Body of pancreas (tissue), 4 donors: Measurements from ENCODE around the gene TTLL11. TPM values are rescaled to one million over a fixed set of nuclear protein-coding genes. Genes with fewer than 3 reads are reported as not detected.
A peak's percentile ranks its signal among the peaks of the same experiment; 100 is the strongest.

Experiments
- ATAC-seq: fragments of 150-250 bp; one replicate; pipeline ENCODE4 v1.9.1; 2016
- DNase-seq, 4 donors: peaks; one replicate each; pipeline ENCODE4 v3.0.0-alpha.2; 2019
- H3K27ac ChIP-seq, 4 donors: fragments of 200-600 bp; sonication (generic); 1 replicate in 3 of 4; 2 replicates in 1 of 4; pipeline versions ENCODE4 v1.5.1 to v1.6.1; 2016 to 2019; ENCODE audit warnings: mild to moderate bottlenecking in 1 of 4, mixed read lengths in 1 of 4, moderate library complexity in 1 of 4
- H3K27me3 ChIP-seq, 2 donors: fragments of 200-600 bp; sonication (generic); one replicate each; pipeline ENCODE4 v1.6.0; 2016; ENCODE audit warnings: mild to moderate bottlenecking in 1 of 2
- H3K36me3 ChIP-seq, 2 donors: fragments of 200-600 bp; sonication (generic); replicated peaks in 1 of 2; 2 replicates each; pipeline ENCODE4 v1.5.1; 2016; ENCODE audit warnings: low read depth in 2 of 2; ENCODE audit not compliant: insufficient read depth in 1 of 2
- H3K4me1 ChIP-seq: fragments of 200-600 bp; sonication (generic); one replicate; pipeline ENCODE4 v1.6.0; 2016
- H3K4me3 ChIP-seq, 2 donors: fragments of 200-600 bp; sonication (generic); 1 replicate in 1 of 2; 2 replicates in 1 of 2; pipeline ENCODE4 v1.5.1; 2016 to 2019
- H3K9me3 ChIP-seq, 3 donors: fragments of 200-600 bp; sonication (generic); 1 replicate in 2 of 3; 2 replicates in 1 of 3; pipeline ENCODE4 v1.5.1; 2016
- CTCF ChIP-seq, 7 experiments: fragments of 450-650 bp in 4 of 7; fragments of 200-600 bp in 3 of 7; sonication (generic) in 3 of 7; IDR thresholded peaks; one replicate each; pipeline ENCODE4 v1.5.1; 2016 to 2019; ENCODE audit warnings: antibody characterized with exemption in 7 of 7
- POLR2A ChIP-seq, 3 donors: fragments of 450-650 bp; IDR thresholded peaks; one replicate each; pipeline ENCODE4 v1.6.1; 2016; ENCODE audit warnings: antibody characterized with exemption in 3 of 3, mild to moderate bottlenecking in 2 of 3
- WGBS, 2 donors: methylation state at CpG; one replicate each; pipeline ENCODE4 v1.1.5; 2017; 5-methylcytosine and 5-hydroxymethylcytosine counted together
- intact Hi-C: fragments of 100-400 bp; cut with DNase I; formaldehyde crosslinking; loops from one replicate; pipeline ENCODE4 v1.15.1; 2023
- total RNA-seq, 2 donors: library from RNA; depleted of rRNA; stranded (reverse); fragments of >200 nt; gene quantifications; one replicate each; pipeline ENCODE4 v1.1.0, GENCODE V29; 2016

TTLL11 gene
- total RNA-seq, 2 donors from 2014 or later: 14.5 to 16.8 TPM

- Histone ChIP-seq H3K27ac (no peak overlapping the region), H3K4me3 (no peak overlapping the region), H3K27me3 (no peaks in the 10 kb centered on the region), H3K9me3 (no peaks in the 10 kb centered on the region), H3K36me3 (no peaks in the 10 kb centered on the region), H3K4me1 (peaks cover 13% of the 10 kb centered on the region)
- ATAC-seq (no peak), DNase-seq (no peak)
- intact Hi-C loops: no loop called here
- no peak for TF ChIP-seq CTCF (IDR thresholded peaks at IDR 0.05)
- no peak for TF ChIP-seq POLR2A (IDR thresholded peaks at IDR 0.05)
- 73 to 90% methylated on average over 4 of the region's 4 CpGs for WGBS, 2 donors
Observed at GRCh38 chr9:122096620-122097415, 3.7 kb upstream of the TTLL11 start.

- DNase-seq (peak; percentile 60 to 72 (median 64)), ATAC-seq (no peak)
- WGBS, 2 donors: 24 to 27% methylated on average over 14 of the region's 14 CpGs
- Histone ChIP-seq H3K27ac (no peak overlapping the region), H3K4me1 (peaks cover 29% of the 10 kb centered on the region), H3K4me3 (no peak overlapping the region), H3K36me3 (no peaks in the 10 kb centered on the region), H3K27me3 (no peaks in the 10 kb centered on the region), H3K9me3 (no peaks in the 10 kb centered on the region)
- TF ChIP-seq CTCF (IDR thresholded peaks at IDR 0.05): peak; percentile 27 to 57 (median 52)
- no peak for TF ChIP-seq POLR2A (IDR thresholded peaks at IDR 0.05)
- intact Hi-C loops: no loop called here
Observed at GRCh38 chr9:122095010-122095767, 2.1 kb upstream of the TTLL11 start.

GRCh38 chr9:122091682-122092592 lies 1.2 kb downstream of the TTLL11 start:
- Histone ChIP-seq H3K4me3 (peak overlapping the region; percentile 76 to 81), H3K4me1 (peaks cover 58% of the 10 kb centered on the region), H3K27me3 (no peaks in the 10 kb centered on the region), H3K27ac (peak overlapping the region; percentile 55 to 87 (median 87)), H3K36me3 (no peaks in the 10 kb centered on the region), H3K9me3 (no peaks in the 10 kb centered on the region)
- WGBS, 2 donors: 22 to 28% methylated on average over 11 of the region's 11 CpGs
- DNase-seq (no peak), ATAC-seq (no peak)
- TF ChIP-seq POLR2A (IDR thresholded peaks at IDR 0.05) (no peak), CTCF (IDR thresholded peaks at IDR 0.05) (no peak)
- intact Hi-C loops: no loop called here

GRCh38 chr9:122090981-122091380 lies 2.1 kb downstream of the TTLL11 start:
- WGBS, 2 donors: 43 to 59% methylated on average over 5 of the region's 5 CpGs
- no peak for DNase-seq
- Histone ChIP-seq H3K36me3 (no peaks in the 10 kb centered on the region), H3K9me3 (no peaks in the 10 kb centered on the region), H3K27ac (peak overlapping the region in 2 of 4 donors; percentile 41 to 66), H3K4me1 (peaks cover 58% of the 10 kb centered on the region), H3K27me3 (no peaks in the 10 kb centered on the region), H3K4me3 (no peak overlapping the region)
- TF ChIP-seq CTCF (IDR thresholded peaks at IDR 0.05) (no peak), POLR2A (IDR thresholded peaks at IDR 0.05) (no peak)
- ATAC-seq: no peak
- intact Hi-C loops: no loop called here
